GM19023 (cell line): ENCODE measurements around the gene CST9.
"Not testable (repeated sequence)": the region's sequence is repeated elsewhere in the genome, so short reads cannot be mapped to it uniquely, and the experiment has no call there.

ENCODE experiments used
- ATAC-seq: cut with Tn5 transposase; IDR thresholded peaks from one replicate; pipeline ENCODE4 v1.9.1; 2021; ENCODE audit warnings: mild to moderate bottlenecking, moderate library complexity; ENCODE audit not compliant: unreplicated experiment

CST9 gene

GRCh38 chr20:23637282-23638221 lies 31.8 kb upstream of the CST9 start, which contains the start of gene CST3:
TSS of gene CST3 (minus strand) at chr20:23637955. CDS start at chr20:23637862, 93 bp downstream.
- peak; percentile 59 for ATAC-seq

GRCh38 chr20:23636908-23637281 lies 31.2 kb upstream of the CST9 start:
- no peak for ATAC-seq

- no peak for ATAC-seq
These were observed 30.6 kb upstream of the CST9 start for GRCh38 chr20:23636182-23636907.

GRCh38 chr20:23635768-23636090 lies 30.0 kb upstream of the CST9 start:
- not testable (repeated sequence) for ATAC-seq

- ATAC-seq, result no peak
These were observed 29.5 kb upstream of the CST9 start for GRCh38 chr20:23634985-23635767.

GRCh38 chr20:23634044-23634801 lies 28.5 kb upstream of the CST9 start:
- ATAC-seq, result no peak

- no peak for ATAC-seq
These were observed 27.2 kb upstream of the CST9 start for GRCh38 chr20:23632711-23633573.

GRCh38 chr20:23631981-23632710 lies 26.4 kb upstream of the CST9 start:
- no peak for ATAC-seq

- no peak for ATAC-seq
These were observed 25.6 kb upstream of the CST9 start for GRCh38 chr20:23631226-23631822.

- ATAC-seq, result no peak
These were observed 24.7 kb upstream of the CST9 start for GRCh38 chr20:23630392-23630849.

- ATAC-seq, result no peak
These were observed 24.1 kb upstream of the CST9 start for GRCh38 chr20:23629542-23630391.

- ATAC-seq, result no peak
These were observed 23.4 kb upstream of the CST9 start for GRCh38 chr20:23629017-23629541.

GRCh38 chr20:23628402-23629016 lies 22.8 kb upstream of the CST9 start:
- ATAC-seq, result no peak

- ATAC-seq, result no peak
These were observed 21.8 kb upstream of the CST9 start for GRCh38 chr20:23627501-23627900.

- no peak for ATAC-seq
These were observed 20.4 kb upstream of the CST9 start for GRCh38 chr20:23626040-23626620.

- ATAC-seq, result no peak
These were observed 19.7 kb upstream of the CST9 start for GRCh38 chr20:23625236-23625964.
